Transverse colon (tissue), 4 donors: ENCODE measurements around the gene PPARA. TPM values are rescaled to one million over a fixed set of nuclear protein-coding genes. Genes with fewer than 3 reads are reported as not detected.

ENCODE experiments used
- DNase-seq: peaks from one replicate; pipeline ENCODE4 v3.0.0-alpha.2; 2019
- H3K27ac ChIP-seq, 4 donors: fragments of 200-600 bp; sonication (generic); 2 replicates each; pipeline ENCODE4 v1.5.1; 2016 to 2018; ENCODE audit warnings: inconsistent platforms in 4 of 4
- H3K27me3 ChIP-seq: fragments of 200-600 bp; sonication (generic); 2 replicates; pipeline ENCODE4 v1.5.1; 2017; ENCODE audit warnings: inconsistent platforms
- H3K36me3 ChIP-seq, 4 donors: fragments of 200-600 bp; sonication (generic); 2 replicates each; pipeline ENCODE4 v1.5.1; 2017 to 2019; ENCODE audit warnings: inconsistent platforms in 4 of 4
- H3K4me1 ChIP-seq, 4 donors: fragments of 200-600 bp; sonication (generic); 2 replicates each; pipeline ENCODE4 v1.5.1; 2017 to 2020; ENCODE audit warnings: inconsistent platforms in 4 of 4
- H3K4me3 ChIP-seq, 4 donors: fragments of 200-600 bp; sonication (generic); 1 replicate in 1 of 4; 2 replicates in 3 of 4; pipeline versions ENCODE4 v1.5.1 to v1.6.1; 2017 to 2019; ENCODE audit warnings: inconsistent platforms in 4 of 4
- H3K9me3 ChIP-seq, 2 donors: fragments of 200-600 bp; sonication (generic); 2 replicates each; pipeline ENCODE4 v1.5.1; 2017 to 2019; ENCODE audit warnings: inconsistent platforms in 2 of 2
- CTCF ChIP-seq, 5 experiments: fragments of 200-600 bp in 3 of 5; fragments of 450-650 bp in 2 of 5; sonication (generic) in 3 of 5; IDR thresholded peaks; 1 replicate in 2 of 5; 2 replicates in 3 of 5; pipeline ENCODE4 v1.5.1; 2016 to 2017; ENCODE audit warnings: antibody characterized with exemption in 5 of 5, inconsistent platforms in 3 of 5, mild to moderate bottlenecking in 2 of 5, moderate library complexity in 1 of 5
- EP300 ChIP-seq: sonication (generic); formaldehyde crosslinking; IDR thresholded peaks from one replicate; pipeline ENCODE4 v1.6.1; 2017; ENCODE audit warnings: antibody characterized with exemption, low read depth
- POLR2A ChIP-seq: fragments of 450-650 bp; IDR thresholded peaks from one replicate; pipeline ENCODE4 v1.6.1; 2016; ENCODE audit warnings: antibody characterized with exemption, mild to moderate bottlenecking, moderate library complexity
- POLR2AphosphoS5 ChIP-seq, 3 donors: sonication (generic); formaldehyde crosslinking; IDR thresholded peaks; one replicate each; pipeline ENCODE4 v1.6.1; 2016; ENCODE audit warnings: antibody characterized with exemption in 3 of 3
- WGBS, 2 donors: methylation state at CpG; one replicate each; pipeline ENCODE4 v1.1.5; 2018; ENCODE audit warnings: low coverage in 1 of 2; 5-methylcytosine and 5-hydroxymethylcytosine counted together
- in situ Hi-C, 4 donors: fragments of 200-750 bp; cut with MboI; loops; one replicate each; pipeline versions ENCODE4 v1.15.0 to v1.15.1; 2017; ENCODE audit warnings: low sequenced_read_pairs in 3 of 4, low pct_ligation_motif_present in 1 of 4, low pct_unique_long_range_greater_than_20kb in 1 of 4
- intact Hi-C: fragments of 100-400 bp; cut with DNase I; formaldehyde crosslinking; loops from one replicate; pipeline ENCODE4 v1.15.1; 2023; ENCODE audit warnings: low total_unique reads
- total RNA-seq, 4 donors: library from RNA; depleted of rRNA; stranded (reverse); fragments of >200 nt; gene quantifications; one replicate each; pipeline ENCODE4 v1.1.0, GENCODE V29; 2016

PPARA gene
- total RNA-seq, 4 donors from 2014 or later: 52.0 to 88.1 (median 74.7) TPM

- Histone ChIP-seq H3K27me3 (no peaks in the 10 kb centered on the region), H3K36me3 (peaks cover 0 to 24% (median 4%) of the 10 kb centered on the region in 4 donors), H3K4me1 (peaks cover 0 to 11% (median 0%) of the 10 kb centered on the region in 4 donors), H3K9me3 (no peaks in the 10 kb centered on the region), H3K4me3 (no peak overlapping the region), H3K27ac (no peak overlapping the region)
- WGBS, 2 donors: 96 to 100% methylated on average over 7 to 12 of the region's 12 CpGs
- DNase-seq: no peak
- in situ Hi-C loops: no loop called here
- TF ChIP-seq CTCF (IDR thresholded peaks at IDR 0.05): no peak
- no peak for TF ChIP-seq EP300
- TF ChIP-seq POLR2A: no peak
- TF ChIP-seq POLR2AphosphoS5 (IDR thresholded peaks at IDR 0.05): no peak
- intact Hi-C loops: no loop called here
These were observed 84.6 kb downstream of the PPARA start for GRCh38 chr22:46234969-46235368.

GRCh38 chr22:46237453-46238124 is 87.3 kb downstream of the PPARA start:
- intact Hi-C loops (no loop called here), in situ Hi-C loops (no loop called here)
- no peak for TF ChIP-seq POLR2A
- no peak for TF ChIP-seq EP300
- TF ChIP-seq POLR2AphosphoS5 (IDR thresholded peaks at IDR 0.05): no peak
- no peak for TF ChIP-seq CTCF (IDR thresholded peaks at IDR 0.05)
- no peaks in the 10 kb centered on the region for H3K27me3 ChIP-seq
- WGBS, 2 donors: 73 to 96% methylated on average over 4 to 12 of the region's 12 CpGs
- H3K4me3 ChIP-seq: no peak overlapping the region
- H3K36me3 ChIP-seq: peaks cover 0 to 16% (median 4%) of the 10 kb centered on the region in 4 donors
- peaks cover 0 to 19% (median 0%) of the 10 kb centered on the region in 4 donors for H3K4me1 ChIP-seq
- H3K9me3 ChIP-seq: no peaks in the 10 kb centered on the region
- DNase-seq: no peak
- peak overlapping the region; percentile 25 to 62 (median 55) for H3K27ac ChIP-seq

GRCh38 chr22:46238541-46238940 is 88.2 kb downstream of the PPARA start:
- peak overlapping the region; percentile 25 to 62 (median 55) for H3K27ac ChIP-seq
- TF ChIP-seq POLR2AphosphoS5 (IDR thresholded peaks at IDR 0.05): no peak
- TF ChIP-seq EP300: no peak
- TF ChIP-seq CTCF (IDR thresholded peaks at IDR 0.05): no peak
- TF ChIP-seq POLR2A: no peak
- intact Hi-C loops: no loop called here

GRCh38 chr22:46239261-46240048 is 89.1 kb downstream of the PPARA start:
- Histone ChIP-seq H3K27ac (peak overlapping the region in 2 of 4 donors; percentile 54 to 62), H3K36me3 (peaks cover 0 to 16% (median 4%) of the 10 kb centered on the region in 4 donors), H3K27me3 (no peaks in the 10 kb centered on the region), H3K4me3 (no peak overlapping the region), H3K4me1 (peaks cover 0 to 13% (median 0%) of the 10 kb centered on the region in 4 donors), H3K9me3 (no peaks in the 10 kb centered on the region)
- in situ Hi-C loops (no loop called here), intact Hi-C loops (no loop called here)
- WGBS, 2 donors: 76% methylated on average over 20 of the region's 20 CpGs; no CpG with 5 or more reads in 1 of the 2 donors
- TF ChIP-seq CTCF (IDR thresholded peaks at IDR 0.05) (no peak), POLR2AphosphoS5 (IDR thresholded peaks at IDR 0.05) (no peak), POLR2A (no peak), EP300 (no peak)
- DNase-seq: no peak

More at GRCh38 chr22:46238541-46238940, 88.2 kb downstream of the PPARA start:
- in situ Hi-C loops: no loop called here
- Histone ChIP-seq H3K4me1 (peaks cover 0 to 15% (median 0%) of the 10 kb centered on the region in 4 donors), H3K9me3 (no peaks in the 10 kb centered on the region), H3K36me3 (peaks cover 0 to 16% (median 4%) of the 10 kb centered on the region in 4 donors), H3K4me3 (no peak overlapping the region), H3K27me3 (no peaks in the 10 kb centered on the region)
- WGBS, 2 donors: 65 to 91% methylated on average over 4 to 16 of the region's 16 CpGs
- no peak for DNase-seq
